HG02623 (cell line): ENCODE data around the gene WNT16.

ENCODE experiments used
- ATAC-seq: cut with Tn5 transposase; IDR thresholded peaks from one replicate; pipeline ENCODE4 v1.9.1; 2021; ENCODE audit warnings: moderate library complexity; ENCODE audit not compliant: unreplicated experiment

WNT16 gene

GRCh38 chr7:121390109-121390508 lies 61.3 kb downstream of the WNT16 start:
- ATAC-seq = no peak

GRCh38 chr7:121390617-121391016 lies 61.8 kb downstream of the WNT16 start:
- no peak for ATAC-seq
